ENCODE results near the gene ADAMTS15. TPM values are rescaled to one million over a fixed set of nuclear protein-coding genes. Genes with fewer than 3 reads are reported as not detected.

ADAMTS15 gene
- total RNA-seq, 1 experiment from 2014 or later = 0.62 TPM

DNA sequence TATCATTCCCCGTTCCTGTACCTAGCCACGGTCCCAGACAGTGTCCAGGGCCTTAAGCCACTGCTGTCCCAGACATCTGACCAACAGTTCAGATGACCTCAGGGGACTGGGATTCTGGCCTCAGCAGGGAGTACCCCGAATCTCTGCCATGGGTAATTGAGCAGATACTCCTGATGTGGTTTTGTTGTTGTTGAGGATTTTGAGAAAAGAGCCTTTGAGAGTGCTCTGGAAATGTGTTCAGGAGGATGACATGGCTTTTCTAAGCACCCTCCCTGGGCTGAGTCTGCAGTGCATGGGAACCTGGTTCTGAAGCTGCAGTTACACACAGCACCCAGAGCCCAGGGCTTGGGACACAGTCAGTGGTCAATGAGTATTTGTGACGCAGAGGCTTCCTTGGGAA lies 30.4 kb downstream of the ADAMTS15 start:
- no peak for DNase-seq (ENCODE audit: low spot score)

DNA sequence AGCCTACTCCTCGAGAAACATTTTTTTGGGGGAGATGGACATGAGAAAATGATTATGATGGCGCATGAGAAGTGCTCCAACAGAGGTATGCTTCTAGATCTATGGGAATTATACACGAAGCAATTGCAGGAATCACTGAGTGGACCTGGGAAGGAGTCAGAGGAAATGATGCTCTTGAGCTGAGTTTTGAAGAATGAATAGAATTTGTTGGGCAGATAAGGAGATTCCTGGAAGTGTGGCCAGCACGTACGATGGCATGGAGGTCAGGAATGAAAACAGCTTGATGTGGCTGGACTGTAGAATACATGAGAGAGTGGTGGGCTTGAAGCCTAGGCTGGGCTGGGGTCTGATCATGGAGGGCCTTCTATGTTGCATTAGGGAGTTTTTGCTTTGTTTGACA lies 31.7 kb downstream of the ADAMTS15 start:
- DNase-seq (ENCODE audit: low spot score) = no peak

DNA sequence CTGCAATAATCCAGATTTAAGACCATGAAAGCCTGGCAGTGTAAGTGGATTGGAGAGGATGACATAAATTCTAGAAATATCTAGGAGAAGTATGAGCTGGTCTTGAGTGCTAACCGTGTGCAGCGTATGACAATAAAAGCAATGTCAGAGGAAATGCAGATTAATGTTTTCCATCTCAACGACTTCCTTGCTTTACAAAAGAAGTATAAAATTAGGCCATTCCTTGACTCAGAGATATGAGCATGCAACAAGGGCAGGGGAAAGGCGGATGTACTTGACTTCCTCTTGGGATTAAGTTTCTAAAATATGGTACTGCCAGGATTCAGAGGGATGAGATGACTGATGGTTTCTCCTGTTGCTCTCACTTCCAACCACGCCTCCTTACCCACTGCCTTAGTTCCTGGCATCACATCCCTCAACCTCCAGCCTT lies 32.3 kb downstream of the ADAMTS15 start:
- DNase-seq (ENCODE audit: low spot score) = no peak

DNA sequence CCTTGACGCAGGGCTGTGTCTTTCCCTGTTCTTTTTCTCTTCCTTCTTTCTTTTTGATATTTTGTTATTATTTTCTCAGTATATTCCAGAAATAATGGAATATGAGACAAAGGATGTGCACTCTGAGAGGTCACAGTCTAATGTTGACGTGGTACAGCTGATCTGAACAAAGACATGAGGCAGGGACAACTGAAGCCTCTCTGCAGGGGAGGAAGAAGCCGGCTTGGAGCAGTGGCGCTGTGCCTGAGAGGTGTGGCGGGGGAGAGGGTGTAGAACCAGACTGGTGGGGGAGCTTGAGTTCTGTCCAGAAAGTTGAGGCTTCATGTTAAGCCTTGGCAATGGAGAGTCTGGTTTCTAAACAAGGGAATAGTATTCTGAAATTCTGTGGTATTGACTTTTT lies 34.7 kb downstream of the ADAMTS15 start:
- no peak for DNase-seq (ENCODE audit: low spot score)

DNA sequence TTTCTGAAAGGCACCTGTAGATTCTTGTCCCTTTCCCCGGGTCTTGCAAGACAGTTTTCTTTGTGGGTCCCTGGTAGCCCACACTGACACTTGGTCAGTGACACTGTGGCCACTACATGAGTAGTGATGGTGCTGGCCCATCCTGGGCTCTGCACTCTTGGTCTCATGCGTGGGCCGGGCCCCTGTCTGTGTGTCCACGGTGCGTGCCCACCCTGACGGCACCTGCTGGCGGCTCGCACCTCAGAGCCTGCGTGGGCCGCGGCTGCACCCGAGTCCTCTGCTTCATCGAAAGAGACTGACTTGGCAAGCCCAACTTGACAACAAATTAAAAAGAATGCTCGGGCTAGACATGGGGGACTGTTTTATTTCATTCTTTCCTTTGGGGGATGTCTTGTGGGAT lies 37.5 kb downstream of the ADAMTS15 start:
- DNase-seq (ENCODE audit: low spot score) = no peak

DNA sequence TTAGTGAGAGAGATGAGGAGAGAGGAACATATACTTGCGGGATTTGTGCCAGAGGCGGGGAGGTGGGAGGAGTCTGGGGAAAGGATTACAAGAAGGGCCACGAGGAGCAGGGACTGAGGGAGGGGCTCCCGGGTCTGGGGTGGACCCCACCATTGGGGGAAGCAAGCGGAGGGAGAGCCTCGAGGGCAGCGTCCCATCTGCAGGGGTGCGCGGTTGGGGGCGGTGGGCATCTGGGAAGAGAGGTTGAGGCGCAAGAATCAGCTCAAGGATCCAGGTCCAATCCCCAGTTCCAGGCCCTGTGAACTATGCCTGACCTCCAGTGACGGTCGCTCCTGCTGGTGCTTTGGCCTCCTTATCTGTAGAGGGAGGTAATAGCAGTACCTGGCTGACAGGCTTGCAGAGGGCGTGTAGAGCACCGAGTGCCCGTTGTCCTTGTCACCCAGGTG lies 38.0 kb downstream of the ADAMTS15 start:
- no peak for DNase-seq (ENCODE audit: low spot score)

DNA sequence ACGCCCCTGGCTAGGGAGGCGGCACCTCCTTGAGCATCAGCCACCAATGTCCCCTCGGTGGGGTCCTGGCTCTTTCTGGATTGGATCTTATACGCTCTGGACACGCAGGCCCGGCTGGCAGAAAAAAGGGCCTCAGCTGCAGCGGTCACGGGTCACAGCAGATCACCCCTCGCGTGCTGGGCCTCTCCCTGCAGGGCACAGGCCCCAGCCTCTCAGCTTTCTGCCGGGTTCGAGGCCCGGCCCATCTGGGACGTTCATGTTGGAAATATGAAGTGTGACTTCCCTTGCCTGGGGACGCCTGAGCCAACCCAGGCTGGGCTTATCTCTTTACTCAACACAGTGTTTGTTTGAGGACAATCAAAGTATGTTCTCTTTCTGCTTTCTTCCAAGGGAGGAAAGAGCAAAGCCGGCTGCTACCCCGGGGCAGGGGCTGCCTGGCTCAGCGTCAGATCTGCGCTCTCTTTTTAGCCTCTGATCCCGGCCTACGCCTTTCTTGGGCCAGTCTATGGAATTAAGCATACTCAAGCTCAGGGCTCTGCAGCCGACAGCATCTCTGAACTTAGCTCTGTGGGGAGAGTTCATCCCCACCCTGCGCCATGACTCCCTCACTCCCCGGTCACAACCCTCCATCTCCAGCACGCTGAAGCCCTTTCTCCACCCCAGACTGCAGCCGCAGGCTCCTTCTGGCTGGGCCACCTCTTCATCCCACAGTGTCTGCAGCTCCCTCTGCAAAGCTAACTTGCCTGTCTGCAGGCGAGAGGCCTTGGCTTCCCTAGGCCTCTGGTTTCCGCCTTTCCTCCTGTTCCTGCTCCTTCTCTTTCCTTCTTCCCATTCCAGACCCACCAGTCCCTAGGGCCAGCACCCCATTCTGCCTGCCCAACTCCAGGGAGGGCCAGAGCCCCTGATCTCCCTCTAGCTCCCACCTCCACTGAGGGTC lies 38.8 kb downstream of the ADAMTS15 start:
- no peak for DNase-seq (ENCODE audit: low spot score)

DNA sequence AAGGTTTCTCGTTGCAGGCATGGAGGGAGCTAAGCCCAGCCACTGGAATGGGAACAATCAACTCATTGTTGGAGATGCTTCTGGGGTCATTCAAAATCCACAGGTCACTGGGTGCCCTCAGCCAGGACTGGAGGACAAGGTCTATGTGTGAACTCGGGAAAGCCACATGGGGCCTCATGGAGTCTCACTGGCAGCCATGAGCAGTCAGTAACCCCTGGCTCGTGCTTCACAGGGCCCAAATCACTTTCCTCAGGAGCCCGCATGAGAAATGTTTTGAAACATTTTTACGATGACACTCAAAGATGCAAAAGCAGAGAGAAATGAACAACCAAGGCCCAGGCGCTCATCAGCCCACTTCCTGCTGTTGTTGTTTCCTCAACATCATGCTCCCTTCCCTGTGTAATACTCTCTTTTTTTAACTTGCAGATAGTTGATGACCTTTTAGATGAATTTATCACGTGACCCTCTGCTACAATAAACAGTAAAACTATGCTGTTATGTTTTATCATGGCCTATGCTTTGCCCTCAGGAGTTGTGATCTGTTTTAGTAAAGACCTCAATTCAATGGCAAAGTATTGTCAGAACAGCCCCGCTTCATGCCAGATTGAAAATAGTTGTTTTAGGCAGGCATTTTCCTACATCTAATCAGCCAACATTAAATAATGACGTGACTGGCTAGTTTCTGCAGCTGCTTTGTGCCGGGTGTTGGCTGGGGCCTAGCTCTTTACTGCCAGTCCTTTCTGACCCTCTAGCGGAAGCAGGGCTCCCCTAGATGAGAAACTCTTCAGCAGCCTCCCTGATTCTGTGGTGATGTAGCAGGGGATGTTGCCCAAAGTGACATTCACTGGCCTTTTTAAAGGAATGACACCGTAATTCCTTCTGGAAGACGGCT lies 39.7 kb downstream of the ADAMTS15 start:
- no peak for DNase-seq (ENCODE audit: low spot score)

DNA sequence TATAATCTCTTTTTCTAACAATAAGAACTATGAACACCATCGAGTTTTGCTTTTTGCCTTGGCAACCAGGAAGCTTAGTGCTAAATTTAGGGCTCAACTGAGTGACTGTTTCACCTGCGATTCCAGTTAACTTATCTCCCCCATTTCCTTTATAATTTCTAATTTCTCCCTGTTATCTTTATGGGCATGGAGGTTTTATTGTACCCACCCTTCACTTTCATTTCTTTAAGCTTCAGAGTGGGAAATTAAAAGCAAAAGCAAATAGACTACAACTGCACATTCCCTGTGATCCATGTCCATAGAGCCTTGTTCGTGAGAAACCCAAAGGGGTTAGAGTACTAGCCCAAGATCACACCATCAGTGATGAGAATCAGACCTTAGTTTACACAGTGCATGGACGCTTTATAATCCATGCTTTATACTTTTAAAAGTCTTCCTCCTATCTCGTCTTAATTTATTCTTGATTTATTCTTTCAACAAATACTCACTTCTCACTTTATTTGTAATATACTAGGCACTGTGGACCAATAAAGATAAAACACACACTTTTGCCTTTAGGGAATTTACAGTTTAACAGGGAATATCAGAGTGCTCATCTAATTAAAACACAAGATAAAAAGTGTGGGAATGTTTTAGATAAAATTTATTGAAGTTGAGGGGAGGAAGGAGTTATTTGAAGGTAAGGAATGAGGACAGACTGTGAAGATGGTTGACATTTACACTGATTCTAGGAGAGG lies 40.6 kb downstream of the ADAMTS15 start:
- no peak for DNase-seq (ENCODE audit: low spot score)

DNA sequence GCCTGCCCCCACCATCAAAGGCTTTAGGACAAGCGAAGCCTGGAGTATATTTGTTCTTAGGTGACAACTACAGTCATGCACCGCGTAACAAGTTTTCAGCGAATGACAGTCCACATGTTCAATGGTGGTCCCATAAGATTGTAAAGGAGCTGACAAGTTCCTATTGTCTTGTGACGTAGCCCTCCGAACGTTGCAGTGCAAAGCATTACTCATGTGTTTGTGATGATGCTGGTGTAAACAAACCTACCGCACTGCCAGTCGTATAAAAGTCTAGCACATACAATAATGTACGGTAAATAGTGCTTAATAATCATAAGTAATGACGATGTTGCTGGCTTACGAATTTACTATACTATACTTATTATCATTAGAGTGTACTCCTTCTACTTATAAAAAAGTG lies 41.3 kb downstream of the ADAMTS15 start:
- no peak for DNase-seq (ENCODE audit: low spot score)

DNA sequence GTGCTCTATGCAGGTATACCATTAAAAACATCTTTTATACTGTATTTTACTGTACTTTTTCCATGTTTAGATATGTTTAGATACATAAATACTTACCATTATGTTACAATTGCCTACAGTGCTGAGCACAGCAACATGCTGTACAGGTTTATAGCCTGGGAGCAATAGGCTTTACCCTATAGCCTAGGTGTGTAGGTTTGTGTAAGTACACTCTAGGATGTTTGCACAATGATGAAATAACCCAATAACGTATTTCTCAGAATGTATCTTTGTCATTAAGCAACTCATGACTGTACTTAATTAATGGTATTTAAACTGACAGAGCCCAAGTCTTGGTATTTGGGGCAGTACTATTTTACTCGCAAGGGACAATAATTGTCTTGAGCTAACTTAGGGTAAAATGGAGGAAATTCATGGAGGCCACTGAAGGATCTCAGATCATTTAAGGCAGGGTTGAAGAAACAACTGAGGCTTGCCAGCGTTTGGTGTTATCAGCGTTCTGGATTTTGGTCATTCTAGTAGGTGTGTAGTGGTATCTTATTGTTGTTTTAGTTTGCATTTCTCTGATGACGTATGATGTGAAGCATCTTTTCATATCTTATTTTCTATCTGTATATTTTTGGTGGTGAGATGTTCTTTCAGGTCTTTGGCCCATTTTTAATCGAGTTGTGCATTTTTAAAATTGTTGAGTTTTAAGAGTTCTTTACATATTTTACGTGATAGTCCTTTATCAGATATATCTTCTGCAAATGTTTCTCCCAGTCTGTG lies 42.4 kb downstream of the ADAMTS15 start:
- DNase-seq (ENCODE audit: low spot score) = no peak

DNA sequence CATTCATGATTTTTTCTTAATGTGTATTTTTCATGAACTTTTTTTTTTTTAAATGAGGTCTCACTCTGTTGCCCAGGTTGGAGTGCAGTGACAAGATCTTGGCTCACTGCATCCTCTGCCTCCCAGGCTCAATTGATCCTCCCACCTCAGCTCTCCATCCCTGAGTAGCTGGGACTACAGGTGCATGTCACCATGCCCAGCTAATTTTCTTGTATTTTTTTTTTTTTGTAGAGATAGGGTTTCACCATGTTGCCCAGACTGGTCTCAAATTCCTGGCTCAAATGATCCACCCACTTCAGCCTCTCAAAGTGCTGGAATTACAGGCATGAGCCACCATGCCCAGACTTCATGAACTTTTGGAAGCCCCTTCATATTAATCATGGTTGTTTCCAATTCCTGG lies 49.7 kb downstream of the ADAMTS15 start:
- no peak for DNase-seq (ENCODE audit: low spot score)

DNA sequence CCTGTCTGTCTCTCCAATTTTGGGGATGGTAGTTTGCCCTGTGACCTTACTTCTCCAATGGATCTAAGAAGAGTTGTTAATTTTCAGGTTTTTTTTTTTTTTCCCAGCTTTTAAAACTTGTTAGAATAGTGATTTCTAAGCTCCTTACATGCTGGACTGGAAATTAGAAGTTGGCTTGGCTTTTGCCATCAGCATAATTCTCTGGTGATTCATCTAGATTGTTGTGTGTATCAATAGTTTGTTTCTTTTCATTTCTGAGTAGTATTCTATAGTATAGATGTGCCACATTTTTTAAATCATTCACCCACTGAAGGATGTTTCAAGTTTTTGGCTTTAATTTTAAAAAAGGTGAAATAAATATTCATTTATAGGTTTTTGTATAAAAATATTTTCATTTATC lies 51.4 kb downstream of the ADAMTS15 start:
- no peak for DNase-seq (ENCODE audit: low spot score)

DNA sequence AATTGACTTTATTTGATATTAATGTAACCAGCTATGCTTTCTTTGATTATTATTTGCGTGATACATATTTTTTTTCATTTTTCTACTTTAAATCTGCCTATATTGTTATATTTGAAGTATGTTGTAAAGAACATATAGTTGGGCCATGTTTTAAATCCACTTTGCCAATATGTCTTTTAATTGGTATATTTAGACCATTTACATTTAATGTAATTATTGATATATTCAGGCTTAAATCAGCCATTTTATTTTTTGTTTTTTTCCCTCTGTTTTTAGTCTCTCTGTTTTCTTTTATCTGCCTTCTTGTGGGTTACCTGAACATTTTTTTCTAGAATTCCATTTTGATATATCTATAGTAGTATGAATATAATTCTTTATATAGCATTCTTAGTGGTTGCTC lies 55.9 kb downstream of the ADAMTS15 start:
- no peak for DNase-seq (ENCODE audit: low spot score)

DNA sequence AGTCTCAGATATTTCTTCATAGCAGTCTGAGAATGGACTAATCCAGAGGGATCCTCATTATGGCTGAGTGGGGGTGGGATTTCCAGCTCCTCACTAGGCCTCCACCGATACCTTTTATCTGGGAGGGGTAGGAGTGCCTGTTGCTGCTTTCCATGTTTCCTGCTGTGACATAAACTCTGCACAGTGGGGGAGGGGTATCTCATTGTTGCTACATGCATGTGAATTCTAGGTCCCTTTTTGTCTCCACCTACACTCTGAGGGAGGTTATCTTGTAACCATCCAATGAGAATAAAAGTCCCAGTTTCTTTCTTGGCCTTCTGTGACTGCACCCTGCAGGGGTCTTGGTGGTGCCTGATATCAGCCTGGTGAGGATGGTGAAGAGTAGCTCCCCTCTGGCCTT lies 60.5 kb downstream of the ADAMTS15 start:
- no peak for DNase-seq (ENCODE audit: low spot score)

DNA sequence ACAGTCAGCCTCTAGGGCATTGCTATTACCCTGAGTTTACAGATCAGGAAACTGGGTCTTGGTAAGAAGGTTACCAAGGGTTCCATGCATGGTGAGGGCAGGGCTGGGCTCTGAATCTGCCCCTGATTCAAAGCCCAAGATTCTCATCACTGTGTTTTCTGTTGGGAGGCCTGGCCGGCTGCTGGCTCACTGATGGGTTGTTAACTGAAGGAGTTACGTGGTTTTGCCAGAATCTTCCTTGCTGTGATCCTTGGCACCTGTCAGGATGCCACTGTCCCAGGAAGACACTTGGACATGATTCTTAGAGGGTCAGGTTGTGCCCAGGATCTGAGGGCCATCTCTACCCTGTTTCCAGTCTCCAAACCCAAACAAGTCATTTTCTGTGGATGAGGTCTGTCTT lies 61.5 kb downstream of the ADAMTS15 start:
- no peak for DNase-seq (ENCODE audit: low spot score)

DNA sequence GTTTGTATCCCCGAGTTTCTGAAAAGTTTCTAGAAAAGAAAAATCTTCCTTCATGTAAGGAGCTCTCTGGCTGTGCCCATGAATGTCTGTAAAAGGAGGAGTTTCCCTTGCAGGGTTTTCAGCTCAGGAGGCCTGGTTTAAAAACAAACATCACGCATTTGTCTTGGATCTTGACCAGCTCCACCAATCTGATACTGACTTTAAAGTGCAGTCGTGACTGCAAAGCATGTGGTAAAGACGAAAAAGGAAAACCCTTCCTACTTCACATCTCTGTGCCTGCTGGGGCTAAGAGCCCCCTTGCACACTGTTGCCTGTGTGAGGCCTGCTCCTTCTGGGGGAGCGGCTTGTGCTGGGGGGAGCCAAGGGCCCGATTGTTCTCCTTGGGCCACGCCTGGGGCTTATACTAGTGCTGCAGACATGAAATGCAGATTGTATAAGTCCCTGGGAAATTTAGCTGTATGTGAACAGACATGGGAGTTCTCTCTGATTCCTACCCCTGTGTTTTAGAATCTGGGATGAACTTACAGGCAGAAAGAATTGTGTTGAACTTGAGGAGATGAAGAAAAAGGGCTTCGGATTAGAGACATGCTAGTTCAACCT lies 62.1 kb downstream of the ADAMTS15 start:
- DNase-seq (ENCODE audit: low spot score) = no peak

DNA sequence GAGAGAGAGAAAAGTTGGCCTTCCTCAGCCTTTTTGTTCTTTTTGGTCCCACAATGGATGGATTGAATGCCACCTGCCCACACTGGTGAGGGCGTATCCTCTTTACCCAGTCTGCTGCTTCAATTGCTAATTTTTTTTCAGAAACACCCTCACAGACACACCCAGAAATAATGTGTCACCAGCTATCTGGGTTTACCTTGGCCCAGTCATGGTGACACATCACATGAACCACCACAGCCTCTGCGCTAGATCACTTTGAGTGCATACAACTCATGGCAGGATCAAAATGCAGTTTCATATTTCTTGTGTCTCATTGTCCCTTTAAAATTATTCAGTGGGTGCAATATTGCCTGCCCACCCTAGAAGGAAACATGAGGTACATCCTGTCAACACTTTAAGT lies 63.3 kb downstream of the ADAMTS15 start:
- DNase-seq (ENCODE audit: low spot score) = no peak

DNA sequence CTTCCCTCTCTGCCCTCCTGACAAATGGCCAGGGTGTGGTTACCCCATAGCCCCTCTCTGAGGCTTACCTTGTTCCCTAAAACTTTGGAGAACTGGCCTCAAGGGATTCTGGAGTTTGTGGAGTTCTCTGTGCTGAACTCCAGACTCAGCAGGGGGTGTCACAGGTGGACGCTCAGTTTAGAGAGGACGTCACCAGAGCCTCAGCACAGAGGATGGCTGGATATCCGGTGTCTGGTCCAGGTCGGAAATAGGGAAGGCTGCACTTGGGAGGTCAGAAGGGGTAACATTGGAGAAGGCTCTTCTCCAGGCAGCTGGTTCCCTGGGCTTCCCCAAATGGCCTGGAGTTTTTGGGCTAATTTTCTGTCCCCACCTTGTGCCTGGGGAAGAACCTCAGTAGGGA lies 64.2 kb downstream of the ADAMTS15 start:
- no peak for DNase-seq (ENCODE audit: low spot score)

DNA sequence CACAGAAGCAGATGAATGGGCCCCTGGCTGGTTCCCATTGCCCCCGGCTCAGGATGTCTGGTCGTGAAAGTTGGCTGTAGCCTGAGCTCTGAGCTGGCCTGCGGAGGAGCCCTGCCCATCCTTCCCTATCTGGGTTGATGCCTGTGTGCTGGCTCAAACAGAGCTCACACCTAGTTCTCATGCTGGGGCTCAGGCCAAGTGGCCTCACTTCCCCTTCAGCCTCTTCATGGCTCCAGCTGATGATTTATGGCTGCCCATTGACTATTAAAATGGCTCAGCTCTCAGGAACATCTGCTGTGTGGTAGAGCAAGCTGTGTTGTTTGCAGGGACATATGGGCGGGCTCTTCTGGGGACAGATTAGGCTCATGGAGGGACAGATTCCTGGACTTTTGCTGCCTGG lies 64.7 kb downstream of the ADAMTS15 start:
- no peak for DNase-seq (ENCODE audit: low spot score)

DNA sequence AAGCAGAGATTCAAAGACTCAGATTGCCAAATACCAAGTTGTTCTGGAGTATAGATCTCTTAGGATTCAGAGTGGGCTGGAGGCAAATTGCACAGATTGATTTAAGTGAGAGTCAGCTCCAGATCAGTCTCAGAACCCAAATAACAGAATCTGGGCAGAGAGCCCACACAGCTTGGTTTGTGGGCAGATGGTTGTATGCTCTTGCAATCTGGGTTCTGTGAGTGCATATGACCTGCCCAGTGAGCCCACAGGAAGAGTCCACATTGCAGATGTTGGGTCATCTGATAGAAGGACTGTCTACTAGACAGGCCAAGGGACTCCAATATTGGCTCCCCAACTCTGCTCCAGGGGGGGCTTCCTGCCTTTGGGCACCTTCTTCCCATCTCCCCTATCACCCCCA lies 65.9 kb downstream of the ADAMTS15 start:
- no peak for DNase-seq (ENCODE audit: low spot score)

Data from H4 (cell line).